VCaP (cell line): ENCODE measurements around the gene SLC19A1.

Experiments
- H3K27ac ChIP-seq: fragments of 450-650 bp; 2 replicates; pipeline ENCODE4 v1.5.1; 2017
- TF ChIP-seq, protein P1 (sequence below): fragments of 450-650 bp; conservative IDR thresholded peaks from 2 replicates; pipeline ENCODE4 v1.5.1; 2017; ENCODE audit warnings: mild to moderate bottlenecking, moderate library complexity

The SLC19A1 gene

DNA sequence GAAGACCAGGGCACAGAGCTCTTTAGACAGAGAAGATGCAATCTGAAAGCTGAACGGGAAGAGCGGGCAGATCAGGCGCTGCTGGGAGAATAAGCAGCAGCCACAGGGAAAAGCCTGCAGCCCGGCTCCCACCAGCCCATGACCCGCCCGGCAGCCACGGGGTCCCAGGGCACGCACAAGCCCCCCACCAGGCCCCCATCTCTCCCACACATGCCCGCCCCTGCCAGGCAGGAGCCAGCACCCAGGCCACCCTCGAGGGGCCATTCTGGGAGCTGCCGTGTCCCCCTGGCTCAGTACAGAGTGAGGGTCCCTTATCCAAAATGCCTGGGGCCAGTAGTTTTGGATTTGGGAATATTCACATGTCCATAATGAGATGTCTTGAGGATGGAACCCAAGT, 16.3 kb downstream of the SLC19A1 start:
- peak overlapping the region; percentile 68 for H3K27ac ChIP-seq
- TF ChIP-seq, protein P1, sequence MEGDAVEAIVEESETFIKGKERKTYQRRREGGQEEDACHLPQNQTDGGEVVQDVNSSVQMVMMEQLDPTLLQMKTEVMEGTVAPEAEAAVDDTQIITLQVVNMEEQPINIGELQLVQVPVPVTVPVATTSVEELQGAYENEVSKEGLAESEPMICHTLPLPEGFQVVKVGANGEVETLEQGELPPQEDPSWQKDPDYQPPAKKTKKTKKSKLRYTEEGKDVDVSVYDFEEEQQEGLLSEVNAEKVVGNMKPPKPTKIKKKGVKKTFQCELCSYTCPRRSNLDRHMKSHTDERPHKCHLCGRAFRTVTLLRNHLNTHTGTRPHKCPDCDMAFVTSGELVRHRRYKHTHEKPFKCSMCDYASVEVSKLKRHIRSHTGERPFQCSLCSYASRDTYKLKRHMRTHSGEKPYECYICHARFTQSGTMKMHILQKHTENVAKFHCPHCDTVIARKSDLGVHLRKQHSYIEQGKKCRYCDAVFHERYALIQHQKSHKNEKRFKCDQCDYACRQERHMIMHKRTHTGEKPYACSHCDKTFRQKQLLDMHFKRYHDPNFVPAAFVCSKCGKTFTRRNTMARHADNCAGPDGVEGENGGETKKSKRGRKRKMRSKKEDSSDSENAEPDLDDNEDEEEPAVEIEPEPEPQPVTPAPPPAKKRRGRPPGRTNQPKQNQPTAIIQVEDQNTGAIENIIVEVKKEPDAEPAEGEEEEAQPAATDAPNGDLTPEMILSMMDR: no peak

DNA sequence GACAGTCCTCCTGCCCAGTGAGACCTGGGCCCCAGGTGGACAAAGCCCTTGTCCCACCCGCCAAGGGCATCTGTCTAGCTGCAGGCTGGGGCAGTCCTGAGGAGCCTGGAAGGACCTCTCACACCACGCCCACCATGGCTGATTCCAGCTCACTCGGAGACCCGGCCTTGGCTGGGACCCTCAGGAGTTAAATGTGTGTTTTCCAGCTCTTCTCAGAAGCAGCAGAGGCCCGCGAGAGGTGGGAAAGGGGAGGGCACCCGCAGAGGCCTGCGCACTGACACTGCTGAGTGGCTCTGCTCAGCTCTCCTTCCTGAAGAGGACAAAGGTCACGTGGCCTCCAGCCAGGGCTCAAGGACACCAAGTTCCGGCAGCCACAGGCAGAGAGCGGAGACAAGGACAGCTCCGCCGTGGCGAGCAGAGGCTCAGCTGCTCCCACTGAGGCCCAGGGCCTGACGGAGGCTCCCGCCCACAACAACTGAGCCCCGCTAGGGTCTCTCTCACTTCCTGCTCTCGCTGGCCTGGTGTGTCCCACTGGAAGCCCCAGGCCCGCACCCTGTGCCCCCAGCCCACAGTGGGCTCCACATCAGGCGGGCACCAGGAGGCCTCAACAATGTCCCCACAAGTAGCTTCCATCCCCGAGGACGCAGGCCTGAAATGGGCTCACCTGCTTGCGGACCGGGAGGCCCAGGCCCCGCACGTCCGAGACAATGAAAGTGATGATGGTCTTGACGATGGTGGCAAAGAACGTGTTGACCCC, 16.9 kb downstream of the SLC19A1 start:
- TF ChIP-seq, protein P1: no peak
- peak overlapping the region; percentile 68 for H3K27ac ChIP-seq

DNA sequence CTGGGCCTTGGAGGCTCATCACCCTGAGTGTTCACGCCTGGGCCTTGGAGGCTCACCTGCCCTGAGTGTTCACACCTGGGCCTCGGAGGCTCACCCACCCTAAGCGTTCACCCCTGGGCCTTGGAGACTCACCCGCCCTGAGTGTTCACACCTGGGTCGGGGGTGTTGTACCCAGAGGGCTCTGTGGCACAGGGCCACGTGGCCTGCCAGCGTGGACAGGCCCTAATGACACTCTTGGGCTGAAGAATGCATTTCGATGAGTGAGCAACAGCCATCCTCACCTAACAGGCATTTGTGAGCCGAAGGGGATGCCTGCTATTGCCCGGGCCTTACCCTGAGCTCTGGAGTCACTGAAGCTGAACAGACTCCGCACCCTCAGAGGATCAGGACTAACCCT, 17.5 kb downstream of the SLC19A1 start:
- H3K27ac ChIP-seq: peak overlapping the region; percentile 68
- TF ChIP-seq, protein P1: no peak

DNA sequence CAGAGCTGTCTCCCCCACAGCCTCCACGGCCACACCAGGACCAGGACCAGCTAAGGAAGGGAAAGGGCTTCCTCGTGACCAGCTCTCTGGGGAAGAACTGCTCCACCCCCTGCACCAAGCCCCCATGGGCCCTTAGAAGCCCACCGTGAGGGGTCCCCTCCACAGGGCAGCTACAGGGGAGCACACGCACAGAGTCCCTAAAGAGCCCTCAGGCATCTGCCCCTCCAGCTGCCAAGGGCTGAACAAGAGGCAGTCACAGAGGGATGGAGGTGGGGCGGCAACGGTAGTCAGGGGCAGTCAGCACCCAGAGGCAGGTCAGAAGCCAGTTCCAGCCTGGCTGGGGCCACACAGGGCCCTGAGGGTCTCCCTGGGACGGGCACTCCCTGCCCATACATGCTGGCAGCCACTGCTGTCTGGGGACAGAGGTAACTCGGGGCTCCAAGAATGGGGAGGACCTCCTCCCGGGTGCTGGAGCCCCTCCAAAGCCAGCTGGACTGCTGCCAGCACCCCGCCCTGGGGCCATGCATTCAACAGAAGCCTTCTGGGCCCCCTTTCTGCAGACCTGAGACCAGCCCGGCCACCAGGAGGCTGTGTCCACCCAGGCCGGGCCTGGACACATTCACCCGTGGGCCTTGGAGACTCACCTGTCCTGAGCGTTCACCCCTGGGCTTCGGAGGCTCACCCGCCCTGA, 18.7 kb downstream of the SLC19A1 start:
- peak overlapping the region; percentile 84 for H3K27ac ChIP-seq
- TF ChIP-seq, protein P1: no peak

DNA sequence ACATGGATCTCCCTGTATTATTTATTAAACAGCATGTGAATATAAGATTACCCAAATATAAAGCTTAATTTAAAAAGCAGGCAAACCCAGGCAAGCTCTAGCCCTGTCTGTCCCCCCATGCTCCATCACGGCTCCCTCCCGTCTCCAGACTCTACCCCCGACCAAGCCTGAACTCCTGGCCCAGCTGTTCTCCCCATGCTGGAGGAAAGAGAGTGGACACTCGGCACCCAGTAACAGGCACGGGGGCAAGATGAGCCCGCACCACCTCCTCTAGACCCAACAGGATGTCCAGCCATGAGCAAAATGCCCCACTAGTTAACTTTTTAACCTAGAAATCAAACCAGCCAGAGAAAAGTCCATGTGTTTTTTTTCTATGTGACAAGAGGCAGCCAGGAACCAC, 19.3 kb downstream of the SLC19A1 start:
- TF ChIP-seq, protein P1: no peak
- H3K27ac ChIP-seq: peak overlapping the region; percentile 84

DNA sequence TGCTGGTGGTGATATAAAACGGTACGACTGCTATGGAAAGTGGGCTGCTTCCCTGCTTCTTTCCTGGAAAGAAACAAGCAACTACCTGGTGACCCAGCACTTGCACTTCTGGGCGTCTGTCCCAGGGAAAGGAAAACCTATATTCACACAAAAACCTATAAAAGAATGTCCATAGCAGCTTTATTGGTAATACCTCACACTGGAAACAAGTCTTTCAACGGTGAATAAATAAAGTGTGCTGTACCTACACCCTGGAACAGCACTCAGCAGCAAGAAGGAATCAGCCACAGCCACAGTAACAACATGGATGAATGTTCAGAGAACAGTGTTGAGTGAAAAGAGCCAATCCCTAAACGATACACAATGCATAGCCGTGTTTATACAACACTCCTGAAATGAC, 19.9 kb downstream of the SLC19A1 start:
- peak overlapping the region; percentile 84 for H3K27ac ChIP-seq
- TF ChIP-seq, protein P1: no peak

DNA sequence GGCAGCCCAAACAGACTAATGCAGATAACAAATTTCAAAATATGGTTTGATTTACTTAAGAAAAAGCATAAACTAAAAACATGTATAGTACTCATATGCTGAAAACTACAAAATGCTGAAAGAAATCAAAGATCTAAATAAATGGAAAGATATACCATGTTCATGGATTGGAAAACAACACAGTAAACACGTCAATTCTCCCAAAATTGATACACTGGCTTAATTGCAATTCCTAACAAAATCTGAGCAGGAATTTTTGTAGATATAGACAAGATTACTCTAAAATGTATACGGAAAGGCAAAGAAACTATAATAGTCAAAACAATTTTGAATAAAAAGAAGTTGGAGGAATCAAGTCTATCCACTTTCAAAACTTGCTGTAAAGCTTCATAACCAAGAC, 21.0 kb downstream of the SLC19A1 start:
- H3K27ac ChIP-seq: peak overlapping the region; percentile 84; the same call in 1 of the 2 replicates
- TF ChIP-seq, protein P1: no peak
